ENCODE results near the gene AKNA. TPM values are rescaled to one million over a fixed set of nuclear protein-coding genes. Genes with fewer than 3 reads are reported as not detected.

AKNA gene
- total RNA-seq, 1 experiment from 2014 or later: 3.9 TPM

- no peak for DNase-seq
- Mint-ChIP-seq H3K27ac (ENCODE audit: unreplicated experiment) (no peak overlapping the region), H3K4me3 (ENCODE audit: low read depth, unreplicated experiment) (no peak overlapping the region), H3K4me1 (ENCODE audit: low read depth, unreplicated experiment) (no peaks in the 10 kb centered on the region), H3K27me3 (ENCODE audit: unreplicated experiment) (peaks cover 40% of the 10 kb centered on the region), H3K36me3 (ENCODE audit: insufficient read depth, unreplicated experiment) (no peaks in the 10 kb centered on the region), H3K9me3 (ENCODE audit: low read depth, unreplicated experiment) (no peaks in the 10 kb centered on the region)
- CTCF ChIA-PET: interaction anchor here (1.5 kb wide), 1 partner anchor 220 kb away, joined by 6 read pairs; no protein-coding TSS in a partner anchor
- intact Hi-C loops (cut with micrococcal nuclease; ENCODE audit: unreplicated experiment): loop anchor here (10.0 kb wide), 1 partner anchor 52 kb away; no protein-coding TSS in a partner anchor
- BruUV-seq (replicated peaks): no TSS peak
- TF ChIP-seq CTCF (IDR thresholded peaks at IDR 0.05; ENCODE audit: unreplicated experiment): no peak
These were observed 45.3 kb upstream of the AKNA start for GRCh38 chr9:114433086-114433485.

GRCh38 chr9:114432323-114433067, 44.7 kb upstream of the AKNA start:
- TF ChIP-seq CTCF (IDR thresholded peaks at IDR 0.05; ENCODE audit: unreplicated experiment): no peak
- Mint-ChIP-seq H3K4me1 (ENCODE audit: low read depth, unreplicated experiment) (no peaks in the 10 kb centered on the region), H3K9me3 (ENCODE audit: low read depth, unreplicated experiment) (no peaks in the 10 kb centered on the region), H3K27me3 (ENCODE audit: unreplicated experiment) (peaks cover 43% of the 10 kb centered on the region), H3K27ac (ENCODE audit: unreplicated experiment) (no peak overlapping the region), H3K4me3 (ENCODE audit: low read depth, unreplicated experiment) (no peak overlapping the region), H3K36me3 (ENCODE audit: insufficient read depth, unreplicated experiment) (no peaks in the 10 kb centered on the region)
- BruUV-seq (replicated peaks): no TSS peak
- intact Hi-C loops (cut with micrococcal nuclease; ENCODE audit: unreplicated experiment): loop anchor here (10.0 kb wide), 1 partner anchor 52 kb away; no protein-coding TSS in a partner anchor
- CTCF ChIA-PET: interaction anchor here (1.5 kb wide), 1 partner anchor 221 kb away, joined by 6 read pairs; no protein-coding TSS in a partner anchor
- no peak for DNase-seq

GRCh38 chr9:114431770-114432169, 44.0 kb upstream of the AKNA start:
- no TSS peak for BruUV-seq (replicated peaks)
- DNase-seq: no peak
- Mint-ChIP-seq H3K4me1 (ENCODE audit: low read depth, unreplicated experiment) (no peaks in the 10 kb centered on the region), H3K36me3 (ENCODE audit: insufficient read depth, unreplicated experiment) (no peaks in the 10 kb centered on the region), H3K27ac (ENCODE audit: unreplicated experiment) (no peak overlapping the region), H3K9me3 (ENCODE audit: low read depth, unreplicated experiment) (no peaks in the 10 kb centered on the region), H3K4me3 (ENCODE audit: low read depth, unreplicated experiment) (no peak overlapping the region), H3K27me3 (ENCODE audit: unreplicated experiment) (peaks cover 43% of the 10 kb centered on the region)
- CTCF ChIA-PET: no interaction called here
- intact Hi-C loops (cut with micrococcal nuclease; ENCODE audit: unreplicated experiment): loop anchor here (10.0 kb wide), 1 partner anchor 53 kb away; no protein-coding TSS in a partner anchor
- TF ChIP-seq CTCF (IDR thresholded peaks at IDR 0.05; ENCODE audit: unreplicated experiment): no peak

- Mint-ChIP-seq H3K9me3 (ENCODE audit: low read depth, unreplicated experiment) (no peaks in the 10 kb centered on the region), H3K27ac (ENCODE audit: unreplicated experiment) (no peak overlapping the region), H3K36me3 (ENCODE audit: insufficient read depth, unreplicated experiment) (no peaks in the 10 kb centered on the region), H3K4me3 (ENCODE audit: low read depth, unreplicated experiment) (no peak overlapping the region), H3K4me1 (ENCODE audit: low read depth, unreplicated experiment) (no peaks in the 10 kb centered on the region), H3K27me3 (ENCODE audit: unreplicated experiment) (peaks cover 43% of the 10 kb centered on the region)
- CTCF ChIA-PET: no interaction called here
- no peak for TF ChIP-seq CTCF (IDR thresholded peaks at IDR 0.05; ENCODE audit: unreplicated experiment)
- DNase-seq: no peak
- intact Hi-C loops (cut with micrococcal nuclease; ENCODE audit: unreplicated experiment): loop anchor here (10.0 kb wide), 1 partner anchor 54 kb away; no protein-coding TSS in a partner anchor
- BruUV-seq (replicated peaks): no TSS peak
These were observed 43.2 kb upstream of the AKNA start for GRCh38 chr9:114431003-114431402.

Data from Calu3 (cell line).